Mesothelial cell of epicardium (in vitro differentiated cells): ENCODE data around the gene CCR8. TPM values are rescaled to one million over a fixed set of nuclear protein-coding genes. Genes with fewer than 3 reads are reported as not detected.
A peak's percentile ranks its signal among the peaks of the same experiment; 100 is the strongest.

Experiments used
- DNase-seq, 2 experiments: peaks; one replicate each; pipeline ENCODE4 v3.0.0; 2021; ENCODE audit warnings: low spot score in 2 of 2; ENCODE audit not compliant: unreplicated experiment in 2 of 2
- H3K27ac Mint-ChIP-seq: 2 replicates; pipeline ENCODE4 v1.8.0; 2021; ENCODE audit warnings: mixed read lengths
- H3K27me3 Mint-ChIP-seq: 2 replicates; pipeline ENCODE4 v1.8.0; 2021; ENCODE audit warnings: low read depth, mixed read lengths
- H3K36me3 Mint-ChIP-seq: 2 replicates; pipeline ENCODE4 v1.8.0; 2021; ENCODE audit warnings: mixed read lengths
- H3K4me1 Mint-ChIP-seq: 2 replicates; pipeline ENCODE4 v1.8.0; 2021; ENCODE audit warnings: mixed read lengths
- H3K4me3 Mint-ChIP-seq: 2 replicates; pipeline ENCODE4 v1.8.0; 2021; ENCODE audit warnings: mild to moderate bottlenecking, moderate library complexity, mixed read lengths
- H3K9me3 Mint-ChIP-seq: 2 replicates; pipeline ENCODE4 v1.8.0; 2021; ENCODE audit warnings: mixed read lengths
- total RNA-seq: library from RNA; stranded (reverse); gene quantifications from 3 replicates; pipeline ENCODE4 v1.2.1, GENCODE V29; 2021
- TF ChIP-seq, protein P1 (sequence below): fragments of 200-600 bp; sonication (generic); IDR thresholded peaks from one replicate; pipeline ENCODE4 v1.5.0; 2021; ENCODE audit warnings: antibody characterized with exemption; ENCODE audit not compliant: unreplicated experiment

The CCR8 gene
- total RNA-seq, 1 donor from 2014 or later, result not detected

DNA sequence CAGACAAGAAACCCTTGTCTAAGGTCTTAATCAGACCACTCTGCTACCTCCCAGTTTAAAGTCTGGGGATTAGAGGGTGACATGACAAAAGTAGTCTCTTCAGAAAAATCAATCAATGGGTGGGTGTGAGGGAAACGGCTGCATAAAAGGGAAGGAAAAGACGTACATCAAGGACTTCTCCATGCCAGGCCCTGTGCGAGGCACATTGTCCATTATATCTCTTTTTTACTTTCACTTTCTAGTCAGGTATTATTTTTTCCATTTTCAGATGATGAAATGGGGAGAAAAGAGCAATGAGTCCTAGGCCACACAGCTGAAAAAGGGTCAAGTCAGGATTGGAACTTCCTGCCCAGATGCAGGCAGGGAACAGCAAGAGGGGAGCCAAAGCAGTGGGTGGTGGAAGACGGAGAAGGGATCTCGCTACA lies 45.0 kb upstream of the CCR8 start:
- H3K4me1 Mint-ChIP-seq, result peaks cover 4% of the 10 kb centered on the region
- no peak for DNase-seq
- H3K27ac Mint-ChIP-seq, result no peak overlapping the region
- no peaks in the 10 kb centered on the region for H3K9me3 Mint-ChIP-seq
- no peak overlapping the region for H3K4me3 Mint-ChIP-seq
- TF ChIP-seq, protein P1, sequence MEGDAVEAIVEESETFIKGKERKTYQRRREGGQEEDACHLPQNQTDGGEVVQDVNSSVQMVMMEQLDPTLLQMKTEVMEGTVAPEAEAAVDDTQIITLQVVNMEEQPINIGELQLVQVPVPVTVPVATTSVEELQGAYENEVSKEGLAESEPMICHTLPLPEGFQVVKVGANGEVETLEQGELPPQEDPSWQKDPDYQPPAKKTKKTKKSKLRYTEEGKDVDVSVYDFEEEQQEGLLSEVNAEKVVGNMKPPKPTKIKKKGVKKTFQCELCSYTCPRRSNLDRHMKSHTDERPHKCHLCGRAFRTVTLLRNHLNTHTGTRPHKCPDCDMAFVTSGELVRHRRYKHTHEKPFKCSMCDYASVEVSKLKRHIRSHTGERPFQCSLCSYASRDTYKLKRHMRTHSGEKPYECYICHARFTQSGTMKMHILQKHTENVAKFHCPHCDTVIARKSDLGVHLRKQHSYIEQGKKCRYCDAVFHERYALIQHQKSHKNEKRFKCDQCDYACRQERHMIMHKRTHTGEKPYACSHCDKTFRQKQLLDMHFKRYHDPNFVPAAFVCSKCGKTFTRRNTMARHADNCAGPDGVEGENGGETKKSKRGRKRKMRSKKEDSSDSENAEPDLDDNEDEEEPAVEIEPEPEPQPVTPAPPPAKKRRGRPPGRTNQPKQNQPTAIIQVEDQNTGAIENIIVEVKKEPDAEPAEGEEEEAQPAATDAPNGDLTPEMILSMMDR, result no peak
- no peaks in the 10 kb centered on the region for H3K36me3 Mint-ChIP-seq
- H3K27me3 Mint-ChIP-seq, result no peaks in the 10 kb centered on the region

DNA sequence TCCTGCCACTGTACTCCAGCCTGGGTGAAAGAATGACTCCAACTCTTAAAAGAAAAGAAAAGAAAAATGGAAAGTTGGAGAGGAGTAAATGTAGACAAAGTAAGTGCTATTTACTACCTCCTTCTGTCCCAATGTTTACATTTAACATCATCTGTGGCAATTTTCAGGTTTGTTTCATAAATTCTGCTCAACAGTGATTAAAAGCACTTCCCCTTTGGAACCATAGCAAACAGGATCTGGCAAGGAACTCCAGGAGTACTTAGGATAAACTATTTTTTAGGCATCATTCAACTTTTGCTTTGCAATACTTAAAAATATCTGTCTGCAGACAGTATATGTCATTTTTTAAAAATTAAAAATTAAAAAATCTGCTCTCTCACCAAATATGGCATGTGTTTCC lies 44.2 kb upstream of the CCR8 start:
- TF ChIP-seq, protein P1, result no peak
- no peak overlapping the region for H3K27ac Mint-ChIP-seq
- DNase-seq, result no peak
- no peaks in the 10 kb centered on the region for H3K9me3 Mint-ChIP-seq
- H3K4me1 Mint-ChIP-seq, result peaks cover 4% of the 10 kb centered on the region
- no peaks in the 10 kb centered on the region for H3K36me3 Mint-ChIP-seq
- no peak overlapping the region for H3K4me3 Mint-ChIP-seq
- no peaks in the 10 kb centered on the region for H3K27me3 Mint-ChIP-seq

DNA sequence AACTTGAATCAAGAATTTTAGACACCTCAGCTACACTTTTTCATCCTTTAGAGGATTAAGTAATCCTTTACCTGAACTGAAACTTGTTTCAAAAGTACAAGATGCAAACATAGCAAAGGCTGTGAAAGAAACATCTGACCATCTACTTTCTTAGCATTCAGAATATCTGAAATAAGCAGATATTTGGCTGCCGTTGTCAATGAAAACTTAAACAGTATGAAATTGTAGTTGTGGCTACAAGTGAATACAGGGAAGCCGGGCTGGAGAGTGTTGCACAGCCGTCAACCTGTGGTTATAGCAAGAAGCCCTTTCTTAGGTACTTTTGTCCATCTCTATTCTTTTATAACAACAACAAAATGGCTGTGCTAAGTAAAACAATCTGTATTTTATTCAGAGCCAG lies 42.7 kb upstream of the CCR8 start:
- Mint-ChIP-seq H3K27ac (no peak overlapping the region), H3K27me3 (no peaks in the 10 kb centered on the region), H3K4me1 (peaks cover 4% of the 10 kb centered on the region), H3K9me3 (no peaks in the 10 kb centered on the region), H3K36me3 (no peaks in the 10 kb centered on the region), H3K4me3 (no peak overlapping the region)
- no peak for DNase-seq
- TF ChIP-seq, protein P1, result no peak

DNA sequence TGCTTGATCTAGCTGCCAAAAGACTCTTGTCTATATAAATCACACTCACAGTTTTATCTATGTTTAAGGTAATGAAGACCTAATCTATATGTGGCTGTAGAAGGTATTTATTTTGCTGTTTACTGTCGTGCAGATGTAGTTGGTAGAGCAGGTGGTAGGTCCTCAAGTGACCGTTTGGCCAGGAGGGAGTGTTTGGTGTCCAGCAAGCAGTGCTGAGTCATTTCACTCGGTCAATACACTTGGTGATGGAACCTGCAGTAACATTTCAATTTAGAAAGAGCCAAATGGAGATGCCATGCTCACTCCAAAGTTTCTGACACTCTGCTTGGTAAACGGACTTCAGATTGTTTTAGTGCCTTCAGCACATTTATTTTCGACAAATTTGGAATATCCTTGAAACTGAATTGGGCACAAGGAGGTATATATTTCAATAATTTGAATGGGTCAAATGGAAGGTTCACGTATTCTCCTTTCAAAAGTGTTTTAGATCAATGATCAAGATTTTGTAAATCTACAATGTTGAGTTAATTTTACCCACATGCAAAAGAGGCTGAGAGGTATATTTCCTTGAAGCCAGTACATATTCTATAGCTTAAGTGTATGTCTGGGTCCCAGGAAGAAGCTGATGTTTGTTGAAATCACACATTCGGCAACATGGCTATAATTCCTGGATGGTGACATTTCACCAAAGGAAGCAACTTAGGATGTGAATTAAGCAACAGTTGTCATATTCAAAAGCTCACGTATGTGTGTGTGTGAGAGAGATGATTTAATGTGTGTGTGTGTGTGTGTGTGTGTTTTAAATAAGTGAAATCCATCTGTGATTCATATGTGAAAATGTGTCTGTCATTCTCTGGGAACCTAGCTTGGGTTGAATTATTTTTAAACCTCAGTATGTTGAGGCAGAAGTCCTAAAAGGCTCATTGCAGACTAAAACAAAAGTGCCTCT lies 42.0 kb upstream of the CCR8 start:
- H3K27ac Mint-ChIP-seq, result no peak overlapping the region
- H3K27me3 Mint-ChIP-seq, result no peaks in the 10 kb centered on the region
- DNase-seq, result no peak
- H3K9me3 Mint-ChIP-seq, result no peaks in the 10 kb centered on the region
- TF ChIP-seq, protein P1, result no peak
- no peaks in the 10 kb centered on the region for H3K4me1 Mint-ChIP-seq
- H3K36me3 Mint-ChIP-seq, result no peaks in the 10 kb centered on the region
- H3K4me3 Mint-ChIP-seq, result no peak overlapping the region

DNA sequence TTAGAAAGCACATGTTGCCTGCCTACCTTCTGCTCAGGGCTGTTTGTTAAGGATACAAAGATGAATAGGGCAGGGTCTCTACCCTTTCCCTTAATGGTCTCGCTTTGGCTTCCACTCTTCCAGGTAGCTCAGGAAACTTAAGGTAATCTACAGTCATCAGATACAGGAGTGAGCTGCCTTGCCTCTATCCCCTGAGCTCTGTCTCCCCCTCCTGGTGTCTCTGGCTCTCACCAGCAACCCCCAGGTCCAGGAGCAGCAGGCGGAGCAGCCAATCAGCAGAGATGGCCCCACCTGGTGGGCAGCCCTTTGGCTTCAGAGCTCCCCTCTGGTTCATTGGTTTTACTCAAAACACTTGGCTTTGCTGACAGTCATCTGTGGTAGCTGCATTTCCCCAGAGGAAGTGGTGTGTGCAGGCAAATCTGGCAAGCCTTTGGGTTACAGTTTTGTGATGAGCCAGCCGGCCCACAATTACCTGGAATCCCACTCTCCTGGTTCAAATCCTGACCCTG lies 41.2 kb upstream of the CCR8 start:
- peak; percentile 75 to 78 for DNase-seq
- Mint-ChIP-seq H3K4me1 (no peaks in the 10 kb centered on the region), H3K27ac (no peak overlapping the region), H3K36me3 (no peaks in the 10 kb centered on the region), H3K27me3 (no peaks in the 10 kb centered on the region), H3K4me3 (no peak overlapping the region), H3K9me3 (no peaks in the 10 kb centered on the region)
- TF ChIP-seq, protein P1, result peak; percentile 64
